Muscle layer of colon (tissue), 2 donors: Measurements from ENCODE around the gene KCTD21.

Experiments used
- H3K27ac ChIP-seq: one replicate; pipeline ENCODE4 v1.7.0; 2013; ENCODE audit warnings: low read depth, mild to moderate bottlenecking, low read length, moderate library complexity
- H3K27me3 ChIP-seq, 2 donors: one replicate each; pipeline ENCODE4 v1.7.0; 2013; ENCODE audit warnings: low read length in 2 of 2, mild to moderate bottlenecking in 2 of 2; ENCODE audit not compliant: insufficient read depth in 2 of 2, control insufficient read depth in 1 of 2
- H3K36me3 ChIP-seq: one replicate; pipeline ENCODE4 v1.7.0; 2013; ENCODE audit warnings: mild to moderate bottlenecking, low read length; ENCODE audit not compliant: insufficient read depth
- H3K4me1 ChIP-seq: one replicate; pipeline ENCODE4 v1.7.0; 2013; ENCODE audit warnings: mild to moderate bottlenecking, low read length; ENCODE audit not compliant: insufficient read depth
- H3K4me3 ChIP-seq, 2 donors: one replicate each; pipeline ENCODE4 v1.7.0; 2013; ENCODE audit warnings: low read length in 2 of 2, low read depth in 1 of 2, mild to moderate bottlenecking in 1 of 2, moderate library complexity in 1 of 2
- H3K9ac ChIP-seq: one replicate; pipeline ENCODE4 v1.7.0; 2013; ENCODE audit warnings: low read length
- H3K9me3 ChIP-seq: one replicate; pipeline ENCODE4 v1.7.0; 2013; ENCODE audit warnings: mild to moderate bottlenecking, low read length
- donor health status: abdominal sarcoma.
- donor health status: Adenocarcinoma of cecum.

KCTD21 gene

GRCh38 chr11:78216571-78217287 lies 28.3 kb upstream of the KCTD21 start:
- no peaks in the 10 kb centered on the region for H3K4me1 ChIP-seq
- no peaks in the 10 kb centered on the region for H3K9me3 ChIP-seq
- H3K27ac ChIP-seq, result no peak overlapping the region
- no peak overlapping the region for H3K9ac ChIP-seq
- no peak overlapping the region for H3K4me3 ChIP-seq
- H3K27me3 ChIP-seq, result no peaks in the 10 kb centered on the region
- H3K36me3 ChIP-seq, result peaks cover 42% of the 10 kb centered on the region

DNA sequence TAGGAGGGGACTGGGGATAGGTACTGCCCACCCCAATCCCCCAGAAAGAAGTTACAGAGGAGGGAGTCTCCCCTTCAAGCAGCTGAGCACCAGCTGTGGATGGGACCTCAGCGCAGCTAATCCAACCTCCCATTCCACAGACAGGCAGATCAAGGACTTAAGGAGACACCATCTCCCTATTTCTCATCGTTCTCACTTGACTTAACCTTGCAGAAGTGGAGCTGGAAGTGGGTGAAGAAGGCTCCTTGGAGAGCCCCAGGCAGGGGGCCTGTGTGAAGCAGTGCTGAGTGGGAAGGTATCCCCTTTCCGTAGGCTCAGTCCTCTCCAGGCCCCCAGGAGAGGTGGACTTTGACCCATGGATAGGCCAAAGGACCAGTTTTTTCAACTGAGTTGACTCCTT lies 27.6 kb upstream of the KCTD21 start:
- no peaks in the 10 kb centered on the region for H3K27me3 ChIP-seq
- H3K9me3 ChIP-seq, result no peaks in the 10 kb centered on the region
- peaks cover 35% of the 10 kb centered on the region for H3K36me3 ChIP-seq
- no peaks in the 10 kb centered on the region for H3K4me1 ChIP-seq
- no peak overlapping the region for H3K4me3 ChIP-seq
- H3K27ac ChIP-seq, result no peak overlapping the region
- no peak overlapping the region for H3K9ac ChIP-seq

GRCh38 chr11:78214331-78215194 lies 26.1 kb upstream of the KCTD21 start:
- Histone ChIP-seq H3K27me3 (no peaks in the 10 kb centered on the region), H3K9me3 (no peaks in the 10 kb centered on the region), H3K36me3 (peaks cover 40% of the 10 kb centered on the region), H3K4me3 (no peak overlapping the region), H3K9ac (no peak overlapping the region), H3K27ac (no peak overlapping the region), H3K4me1 (no peaks in the 10 kb centered on the region)

- Histone ChIP-seq H3K4me3 (no peak overlapping the region), H3K4me1 (no peaks in the 10 kb centered on the region), H3K9ac (no peak overlapping the region), H3K27ac (no peak overlapping the region), H3K9me3 (no peaks in the 10 kb centered on the region), H3K36me3 (peaks cover 35% of the 10 kb centered on the region), H3K27me3 (no peaks in the 10 kb centered on the region)
These were observed 25.3 kb upstream of the KCTD21 start for GRCh38 chr11:78213526-78214330.

GRCh38 chr11:78212586-78213371 lies 24.4 kb upstream of the KCTD21 start:
- Histone ChIP-seq H3K36me3 (peaks cover 40% of the 10 kb centered on the region), H3K9ac (no peak overlapping the region), H3K9me3 (no peaks in the 10 kb centered on the region), H3K4me1 (no peaks in the 10 kb centered on the region), H3K27me3 (no peaks in the 10 kb centered on the region), H3K4me3 (no peak overlapping the region), H3K27ac (no peak overlapping the region)

GRCh38 chr11:78211565-78211964 lies 23.1 kb upstream of the KCTD21 start:
- Histone ChIP-seq H3K36me3 (peaks cover 49% of the 10 kb centered on the region), H3K4me3 (no peak overlapping the region), H3K9me3 (no peaks in the 10 kb centered on the region), H3K4me1 (no peaks in the 10 kb centered on the region), H3K9ac (no peak overlapping the region), H3K27me3 (no peaks in the 10 kb centered on the region), H3K27ac (no peak overlapping the region)

DNA sequence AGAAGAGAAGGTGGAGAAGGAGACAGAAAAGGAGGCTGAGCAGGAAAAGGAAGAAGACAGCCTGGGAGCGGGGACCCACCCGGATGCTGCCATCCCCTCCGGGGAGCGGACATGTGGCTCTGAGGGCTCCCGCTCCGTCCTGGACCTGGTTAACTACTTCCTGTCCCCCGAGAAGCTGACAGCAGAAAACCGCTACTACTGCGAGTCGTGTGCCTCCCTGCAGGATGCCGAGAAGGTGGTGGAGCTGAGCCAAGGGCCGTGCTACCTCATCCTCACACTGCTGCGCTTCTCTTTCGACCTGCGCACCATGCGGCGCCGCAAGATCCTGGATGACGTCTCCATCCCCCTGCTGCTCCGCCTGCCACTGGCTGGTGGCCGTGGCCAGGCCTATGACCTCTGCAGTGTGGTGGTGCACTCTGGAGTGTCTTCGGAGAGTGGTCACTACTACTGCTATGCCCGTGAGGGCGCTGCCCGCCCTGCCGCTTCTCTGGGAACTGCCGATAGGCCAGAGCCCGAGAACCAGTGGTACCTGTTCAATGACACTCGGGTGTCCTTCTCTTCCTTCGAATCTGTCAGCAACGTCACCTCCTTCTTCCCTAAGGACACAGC lies 21.7 kb upstream of the KCTD21 start:
- no peaks in the 10 kb centered on the region for H3K4me1 ChIP-seq
- H3K9ac ChIP-seq, result no peak overlapping the region
- no peaks in the 10 kb centered on the region for H3K9me3 ChIP-seq
- H3K36me3 ChIP-seq, result peaks cover 44% of the 10 kb centered on the region
- no peaks in the 10 kb centered on the region for H3K27me3 ChIP-seq
- H3K4me3 ChIP-seq, result no peak overlapping the region
- H3K27ac ChIP-seq, result no peak overlapping the region

GRCh38 chr11:78209478-78209877 lies 21.1 kb upstream of the KCTD21 start:
- Histone ChIP-seq H3K9me3 (no peaks in the 10 kb centered on the region), H3K36me3 (peaks cover 41% of the 10 kb centered on the region), H3K27me3 (no peaks in the 10 kb centered on the region), H3K9ac (no peak overlapping the region), H3K4me3 (no peak overlapping the region), H3K27ac (no peak overlapping the region), H3K4me1 (no peaks in the 10 kb centered on the region)

GRCh38 chr11:78208257-78209165 lies 20.1 kb upstream of the KCTD21 start:
- Histone ChIP-seq H3K27me3 (no peaks in the 10 kb centered on the region), H3K4me1 (no peaks in the 10 kb centered on the region), H3K9me3 (no peaks in the 10 kb centered on the region), H3K9ac (no peak overlapping the region), H3K27ac (no peak overlapping the region), H3K36me3 (peaks cover 41% of the 10 kb centered on the region), H3K4me3 (no peak overlapping the region)
